H54 (cell line): Measurements from ENCODE around the gene MED1.

Source experiments
- DNase-seq: peaks from one replicate; pipeline ENCODE4 v3.0.0; 2011; ENCODE audit warnings: low spot score, mixed read lengths; ENCODE audit not compliant: insufficient read length
- FAIRE-seq: peaks from 3 replicates; lab custom pipeline; 2011; peaks lifted over from hg19 to GRCh38; lab: Jason Lieb, UNC
- POLR2A ChIP-seq: IDR thresholded peaks from 2 replicates; pipeline ENCODE4 v1.6.1; 2011; ENCODE audit warnings: low read depth, mild to moderate bottlenecking, low read length

Gene MED1

DNA sequence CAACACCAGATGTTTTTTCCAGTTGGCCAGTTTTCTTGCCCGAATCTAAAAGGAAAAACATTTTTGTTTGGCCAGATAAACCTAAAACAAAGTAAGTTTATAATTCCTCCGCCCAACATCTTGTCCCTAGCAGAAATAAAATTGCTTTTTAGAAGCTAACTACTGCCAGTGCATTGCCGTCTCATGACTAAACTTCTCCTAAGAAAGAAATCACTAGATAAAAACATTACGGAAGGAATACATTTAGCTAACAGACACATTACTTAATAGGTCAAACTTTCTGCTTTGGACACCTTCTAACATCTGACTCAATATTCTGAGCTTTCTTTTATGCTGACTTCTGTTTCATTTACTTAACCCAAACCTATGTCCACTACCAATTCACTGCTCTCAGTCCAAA, 85.8 kb downstream of the MED1 start:
- DNase-seq (no peak), FAIRE-seq (no peak)
- no peak for TF ChIP-seq POLR2A

- FAIRE-seq (no peak), DNase-seq (no peak)
- no peak for TF ChIP-seq POLR2A
Observed at GRCh38 chr17:39364236-39365025, 86.6 kb downstream of the MED1 start.

- DNase-seq = no peak
- no peak for FAIRE-seq
- TF ChIP-seq POLR2A = no peak
Observed at GRCh38 chr17:39361064-39361463, 90.0 kb downstream of the MED1 start.

GRCh38 chr17:39360537-39360936, 90.5 kb downstream of the MED1 start:
- no peak for FAIRE-seq
- TF ChIP-seq POLR2A = no peak
- DNase-seq = no peak

GRCh38 chr17:39359994-39360393, 91.1 kb downstream of the MED1 start:
- FAIRE-seq (no peak), DNase-seq (no peak)
- no peak for TF ChIP-seq POLR2A

DNA sequence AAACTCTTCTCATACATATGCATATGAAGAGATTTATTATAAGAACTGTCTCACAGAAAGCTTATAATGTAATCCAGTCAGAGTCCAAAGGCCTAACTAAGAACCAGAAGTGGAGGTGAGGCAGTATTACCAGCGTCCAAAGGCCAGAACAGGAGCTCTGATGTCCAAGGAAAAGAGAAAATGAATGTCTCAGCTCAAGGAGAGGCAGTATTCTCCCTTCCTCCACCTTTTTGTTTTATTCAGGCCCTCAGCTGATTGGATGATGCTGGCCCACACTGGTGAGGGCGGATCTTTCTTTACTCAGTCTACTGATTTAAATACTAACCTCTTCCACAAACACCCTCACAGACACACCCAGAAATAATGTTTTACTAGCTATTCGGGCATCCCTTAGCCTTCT, 93.1 kb downstream of the MED1 start:
- no peak for FAIRE-seq
- no peak for TF ChIP-seq POLR2A

DNA sequence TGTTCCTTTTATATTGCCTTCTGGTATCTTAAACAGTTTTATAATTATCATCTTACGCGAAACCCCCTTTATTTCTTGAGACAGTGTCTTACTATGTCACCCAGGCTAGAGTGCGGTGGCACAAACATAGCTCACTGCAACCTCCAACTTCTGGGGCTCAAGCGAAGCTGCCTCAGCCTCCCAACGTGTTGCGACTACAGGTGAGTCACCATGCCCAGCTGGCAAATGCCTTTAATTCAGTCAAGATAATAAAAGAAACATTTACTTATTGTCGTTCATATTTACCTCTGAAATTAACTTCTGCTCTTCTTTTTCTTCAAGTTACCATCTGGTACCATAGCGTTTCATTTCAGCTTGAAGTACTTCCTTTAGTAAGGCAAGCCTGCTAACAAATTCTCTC, 93.6 kb downstream of the MED1 start:
- TF ChIP-seq POLR2A = no peak
- no peak for FAIRE-seq

More for the DNA sequence above, 93.1 kb downstream of the MED1 start:
- no peak for DNase-seq

More for the DNA sequence above, 93.6 kb downstream of the MED1 start:
- DNase-seq = no peak
